Measurements from ENCODE around the gene ATP13A4. TPM values are rescaled to one million over a fixed set of nuclear protein-coding genes. Genes with fewer than 3 reads are reported as not detected.

The ATP13A4 gene
- total and polyA plus RNA-seq, 2 of the 8 experiments (the other 6 are each of a cell fraction or from before 2014, with no cell fraction given), result 0.12 TPM; not detected in 1

GRCh38 chr3:193490580-193490979 is 64.1 kb downstream of the ATP13A4 start (continued):
- TF ChIP-seq GTF2F1 (IDR thresholded peaks at IDR 0.05; ENCODE audit: borderline replicate concordance, low read depth, low read length), result no peak
- TF ChIP-seq SUZ12 (IDR thresholded peaks at IDR 0.05; ENCODE audit: low read length), result no peak
- TF ChIP-seq, protein P1, sequence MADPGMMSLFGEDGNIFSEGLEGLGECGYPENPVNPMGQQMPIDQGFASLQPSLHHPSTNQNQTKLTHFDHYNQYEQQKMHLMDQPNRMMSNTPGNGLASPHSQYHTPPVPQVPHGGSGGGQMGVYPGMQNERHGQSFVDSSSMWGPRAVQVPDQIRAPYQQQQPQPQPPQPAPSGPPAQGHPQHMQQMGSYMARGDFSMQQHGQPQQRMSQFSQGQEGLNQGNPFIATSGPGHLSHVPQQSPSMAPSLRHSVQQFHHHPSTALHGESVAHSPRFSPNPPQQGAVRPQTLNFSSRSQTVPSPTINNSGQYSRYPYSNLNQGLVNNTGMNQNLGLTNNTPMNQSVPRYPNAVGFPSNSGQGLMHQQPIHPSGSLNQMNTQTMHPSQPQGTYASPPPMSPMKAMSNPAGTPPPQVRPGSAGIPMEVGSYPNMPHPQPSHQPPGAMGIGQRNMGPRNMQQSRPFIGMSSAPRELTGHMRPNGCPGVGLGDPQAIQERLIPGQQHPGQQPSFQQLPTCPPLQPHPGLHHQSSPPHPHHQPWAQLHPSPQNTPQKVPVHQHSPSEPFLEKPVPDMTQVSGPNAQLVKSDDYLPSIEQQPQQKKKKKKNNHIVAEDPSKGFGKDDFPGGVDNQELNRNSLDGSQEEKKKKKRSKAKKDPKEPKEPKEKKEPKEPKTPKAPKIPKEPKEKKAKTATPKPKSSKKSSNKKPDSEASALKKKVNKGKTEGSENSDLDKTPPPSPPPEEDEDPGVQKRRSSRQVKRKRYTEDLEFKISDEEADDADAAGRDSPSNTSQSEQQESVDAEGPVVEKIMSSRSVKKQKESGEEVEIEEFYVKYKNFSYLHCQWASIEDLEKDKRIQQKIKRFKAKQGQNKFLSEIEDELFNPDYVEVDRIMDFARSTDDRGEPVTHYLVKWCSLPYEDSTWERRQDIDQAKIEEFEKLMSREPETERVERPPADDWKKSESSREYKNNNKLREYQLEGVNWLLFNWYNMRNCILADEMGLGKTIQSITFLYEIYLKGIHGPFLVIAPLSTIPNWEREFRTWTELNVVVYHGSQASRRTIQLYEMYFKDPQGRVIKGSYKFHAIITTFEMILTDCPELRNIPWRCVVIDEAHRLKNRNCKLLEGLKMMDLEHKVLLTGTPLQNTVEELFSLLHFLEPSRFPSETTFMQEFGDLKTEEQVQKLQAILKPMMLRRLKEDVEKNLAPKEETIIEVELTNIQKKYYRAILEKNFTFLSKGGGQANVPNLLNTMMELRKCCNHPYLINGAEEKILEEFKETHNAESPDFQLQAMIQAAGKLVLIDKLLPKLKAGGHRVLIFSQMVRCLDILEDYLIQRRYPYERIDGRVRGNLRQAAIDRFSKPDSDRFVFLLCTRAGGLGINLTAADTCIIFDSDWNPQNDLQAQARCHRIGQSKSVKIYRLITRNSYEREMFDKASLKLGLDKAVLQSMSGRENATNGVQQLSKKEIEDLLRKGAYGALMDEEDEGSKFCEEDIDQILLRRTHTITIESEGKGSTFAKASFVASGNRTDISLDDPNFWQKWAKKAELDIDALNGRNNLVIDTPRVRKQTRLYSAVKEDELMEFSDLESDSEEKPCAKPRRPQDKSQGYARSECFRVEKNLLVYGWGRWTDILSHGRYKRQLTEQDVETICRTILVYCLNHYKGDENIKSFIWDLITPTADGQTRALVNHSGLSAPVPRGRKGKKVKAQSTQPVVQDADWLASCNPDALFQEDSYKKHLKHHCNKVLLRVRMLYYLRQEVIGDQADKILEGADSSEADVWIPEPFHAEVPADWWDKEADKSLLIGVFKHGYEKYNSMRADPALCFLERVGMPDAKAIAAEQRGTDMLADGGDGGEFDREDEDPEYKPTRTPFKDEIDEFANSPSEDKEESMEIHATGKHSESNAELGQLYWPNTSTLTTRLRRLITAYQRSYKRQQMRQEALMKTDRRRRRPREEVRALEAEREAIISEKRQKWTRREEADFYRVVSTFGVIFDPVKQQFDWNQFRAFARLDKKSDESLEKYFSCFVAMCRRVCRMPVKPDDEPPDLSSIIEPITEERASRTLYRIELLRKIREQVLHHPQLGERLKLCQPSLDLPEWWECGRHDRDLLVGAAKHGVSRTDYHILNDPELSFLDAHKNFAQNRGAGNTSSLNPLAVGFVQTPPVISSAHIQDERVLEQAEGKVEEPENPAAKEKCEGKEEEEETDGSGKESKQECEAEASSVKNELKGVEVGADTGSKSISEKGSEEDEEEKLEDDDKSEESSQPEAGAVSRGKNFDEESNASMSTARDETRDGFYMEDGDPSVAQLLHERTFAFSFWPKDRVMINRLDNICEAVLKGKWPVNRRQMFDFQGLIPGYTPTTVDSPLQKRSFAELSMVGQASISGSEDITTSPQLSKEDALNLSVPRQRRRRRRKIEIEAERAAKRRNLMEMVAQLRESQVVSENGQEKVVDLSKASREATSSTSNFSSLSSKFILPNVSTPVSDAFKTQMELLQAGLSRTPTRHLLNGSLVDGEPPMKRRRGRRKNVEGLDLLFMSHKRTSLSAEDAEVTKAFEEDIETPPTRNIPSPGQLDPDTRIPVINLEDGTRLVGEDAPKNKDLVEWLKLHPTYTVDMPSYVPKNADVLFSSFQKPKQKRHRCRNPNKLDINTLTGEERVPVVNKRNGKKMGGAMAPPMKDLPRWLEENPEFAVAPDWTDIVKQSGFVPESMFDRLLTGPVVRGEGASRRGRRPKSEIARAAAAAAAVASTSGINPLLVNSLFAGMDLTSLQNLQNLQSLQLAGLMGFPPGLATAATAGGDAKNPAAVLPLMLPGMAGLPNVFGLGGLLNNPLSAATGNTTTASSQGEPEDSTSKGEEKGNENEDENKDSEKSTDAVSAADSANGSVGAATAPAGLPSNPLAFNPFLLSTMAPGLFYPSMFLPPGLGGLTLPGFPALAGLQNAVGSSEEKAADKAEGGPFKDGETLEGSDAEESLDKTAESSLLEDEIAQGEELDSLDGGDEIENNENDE (IDR thresholded peaks at IDR 0.05; ENCODE audit: insufficient replicate concordance, low read length), result no peak
